GM18907 (cell line): Measurements from ENCODE around the gene KBTBD13.
"Not testable (repeated sequence)": the region's sequence is repeated elsewhere in the genome, so short reads cannot be mapped to it uniquely, and the experiment has no call there.

ENCODE experiments used
- ATAC-seq: cut with Tn5 transposase; IDR thresholded peaks from one replicate; pipeline ENCODE4 v1.9.1; 2021; ENCODE audit warnings: mild to moderate bottlenecking, moderate library complexity; ENCODE audit not compliant: unreplicated experiment

The KBTBD13 gene

DNA sequence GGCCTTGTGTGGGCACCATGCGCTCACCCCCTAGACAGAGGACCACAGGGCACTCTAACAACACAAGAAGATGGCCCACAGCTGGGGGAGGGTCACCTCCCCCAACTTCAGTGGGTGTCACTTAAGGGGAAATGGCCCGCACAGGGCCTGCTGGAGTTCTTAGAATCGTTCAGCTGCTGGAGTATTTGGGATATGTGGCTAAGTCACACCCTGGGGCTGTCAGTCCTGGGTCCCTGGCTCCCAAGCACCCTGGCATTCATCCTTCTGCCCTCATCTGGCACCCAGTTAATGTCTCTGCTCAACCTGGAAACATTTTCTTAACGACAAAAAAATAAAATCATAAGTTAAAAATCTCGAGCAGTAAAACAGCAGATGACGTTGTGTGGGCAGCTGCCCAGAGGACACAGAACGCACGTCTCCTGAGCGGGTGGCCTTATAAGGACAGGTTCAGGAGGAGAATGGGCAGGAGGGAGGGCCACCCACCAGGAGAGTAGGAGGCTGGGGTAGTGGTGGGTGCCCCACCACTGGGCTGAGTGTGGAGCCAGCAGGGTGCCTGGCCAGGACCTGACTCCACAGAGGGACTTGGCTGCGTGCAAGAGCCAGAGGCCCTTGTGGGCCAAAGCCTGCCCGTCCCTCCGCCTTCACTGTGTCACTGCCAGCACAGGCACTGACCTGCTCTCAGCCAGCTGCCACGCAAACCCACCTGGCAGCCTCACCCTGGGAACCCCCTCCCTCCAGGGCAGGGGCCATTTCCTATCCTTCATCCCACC lies 11.5 kb downstream of the KBTBD13 start:
- ATAC-seq = no peak

DNA sequence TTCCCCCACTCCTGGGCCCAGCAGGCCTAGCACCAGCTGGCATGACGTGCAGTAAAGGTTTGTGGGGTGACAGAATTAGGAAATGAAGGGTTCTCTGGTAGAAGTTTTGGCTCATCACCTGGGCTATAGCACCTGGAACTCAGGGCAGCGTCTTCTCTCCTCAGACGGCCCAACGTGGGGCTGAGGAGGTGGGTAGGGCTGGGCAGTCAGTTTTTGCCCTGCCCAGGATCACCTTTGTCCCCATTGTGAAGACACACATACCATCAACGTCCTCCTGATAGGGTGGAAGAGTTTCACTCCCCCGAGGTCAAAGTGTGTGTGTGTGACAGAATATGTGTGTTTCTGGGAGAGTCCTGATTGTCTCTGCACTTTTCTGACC lies 12.1 kb downstream of the KBTBD13 start:
- no peak for ATAC-seq

DNA sequence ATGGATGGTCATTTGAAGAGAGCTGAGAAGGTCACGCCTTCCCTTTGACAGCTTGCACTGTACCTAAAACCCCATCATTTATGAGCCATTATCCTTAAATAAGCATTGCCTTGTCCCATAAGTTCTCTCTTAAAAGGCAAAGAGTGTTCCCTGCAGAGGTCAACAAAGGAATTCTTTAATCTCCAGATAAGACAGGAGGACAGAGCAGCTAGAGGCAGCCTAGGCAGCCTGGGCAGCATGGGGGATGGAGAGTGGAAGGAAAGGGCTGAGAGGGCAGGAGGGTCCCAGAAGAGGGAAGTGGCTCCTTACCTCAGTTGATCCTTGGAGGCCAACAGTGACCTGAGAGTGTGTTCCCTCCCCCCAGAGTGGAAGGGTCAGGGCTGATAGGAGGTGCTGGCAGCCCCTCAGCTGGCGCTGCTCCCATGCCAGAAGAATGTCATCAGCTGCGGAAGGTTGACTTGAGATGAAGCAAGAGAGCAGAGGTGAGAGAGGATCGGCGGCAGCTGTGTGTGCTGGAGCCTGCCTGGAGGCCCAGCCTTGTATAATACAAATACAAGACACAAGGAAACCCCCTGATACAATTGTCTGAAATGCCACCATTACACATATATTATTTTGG lies 12.8 kb downstream of the KBTBD13 start:
- no peak for ATAC-seq

DNA sequence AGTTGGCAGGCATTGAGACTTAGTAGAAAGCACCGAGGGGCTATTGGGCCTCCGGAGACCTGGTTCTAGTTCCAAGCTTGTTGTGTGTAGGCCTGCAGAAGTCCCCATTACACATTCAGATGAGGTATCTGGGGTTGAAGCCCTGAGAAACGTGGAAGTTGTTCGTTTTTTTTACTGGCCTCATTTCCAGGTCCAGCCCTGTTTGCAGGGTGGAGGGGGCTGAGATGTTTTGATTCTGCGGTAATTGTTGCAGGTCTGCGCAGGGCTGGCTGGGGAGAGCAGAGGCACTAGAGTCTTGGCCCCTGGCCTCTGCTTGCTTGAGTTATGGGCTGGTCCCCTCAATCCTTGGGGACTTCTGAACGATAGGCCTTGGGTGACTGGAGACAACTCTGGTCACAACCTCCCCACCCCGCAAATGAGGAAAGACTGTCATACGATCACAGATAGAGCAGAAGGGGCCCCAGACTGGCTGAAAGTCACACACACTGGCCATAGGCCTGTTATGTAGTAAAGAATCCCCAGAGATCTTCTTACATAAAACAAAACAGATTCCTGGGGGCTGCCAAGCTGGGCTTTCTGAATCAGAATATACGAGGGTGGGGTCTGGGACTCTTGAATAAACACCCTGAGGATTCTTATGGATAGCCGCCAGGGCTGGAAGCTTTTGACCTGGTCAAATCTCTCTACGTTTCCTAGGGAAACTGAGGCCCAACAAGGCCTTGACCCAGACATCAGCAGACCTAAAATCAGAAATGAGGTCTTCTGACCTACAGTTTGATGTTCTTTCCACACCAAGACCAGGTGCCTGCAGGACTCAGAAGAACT lies 15.6 kb downstream of the KBTBD13 start:
- ATAC-seq = no peak

DNA sequence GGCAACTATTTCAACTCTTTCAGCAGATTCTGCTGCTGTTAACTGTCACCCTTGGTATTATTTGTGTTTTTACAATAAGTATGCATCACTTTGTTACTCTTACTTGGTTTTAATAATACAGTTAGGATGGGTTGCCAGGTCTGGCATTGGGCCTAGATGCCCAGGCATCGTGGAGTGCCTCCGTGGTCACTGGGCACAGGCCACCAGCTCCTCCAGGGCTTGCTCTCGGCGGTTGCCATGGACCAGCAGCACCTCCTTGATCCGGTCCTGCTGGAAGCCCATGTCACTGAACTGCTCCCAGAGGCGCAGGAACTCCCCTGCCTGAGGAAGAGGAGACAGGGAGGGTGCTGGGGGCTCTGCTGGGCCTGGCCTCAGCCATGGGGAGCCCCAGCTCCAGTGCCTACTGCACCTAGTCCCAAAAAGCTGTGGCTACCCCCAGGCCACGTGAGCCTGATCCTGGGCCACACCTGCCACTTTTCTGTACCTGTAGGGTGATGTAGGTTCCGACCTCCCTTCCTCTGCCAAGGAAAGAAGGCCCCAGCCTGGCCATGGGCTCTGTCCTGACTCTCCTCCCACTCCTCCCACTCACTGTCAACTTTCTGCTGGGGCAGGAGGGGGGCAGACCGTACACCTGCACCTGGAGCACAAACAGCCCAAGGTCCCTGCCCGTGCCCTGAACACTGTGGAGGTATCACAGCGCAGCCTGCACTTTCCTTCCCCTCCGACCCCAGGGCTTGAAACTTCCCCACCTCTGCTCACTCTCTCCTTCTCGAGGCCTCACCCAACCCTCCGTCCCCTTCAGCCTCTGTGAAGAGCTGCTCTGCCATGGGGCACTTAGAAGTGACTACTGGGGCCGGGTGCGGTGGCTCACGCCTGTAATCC lies 16.6 kb downstream of the KBTBD13 start:
- no peak for ATAC-seq

DNA sequence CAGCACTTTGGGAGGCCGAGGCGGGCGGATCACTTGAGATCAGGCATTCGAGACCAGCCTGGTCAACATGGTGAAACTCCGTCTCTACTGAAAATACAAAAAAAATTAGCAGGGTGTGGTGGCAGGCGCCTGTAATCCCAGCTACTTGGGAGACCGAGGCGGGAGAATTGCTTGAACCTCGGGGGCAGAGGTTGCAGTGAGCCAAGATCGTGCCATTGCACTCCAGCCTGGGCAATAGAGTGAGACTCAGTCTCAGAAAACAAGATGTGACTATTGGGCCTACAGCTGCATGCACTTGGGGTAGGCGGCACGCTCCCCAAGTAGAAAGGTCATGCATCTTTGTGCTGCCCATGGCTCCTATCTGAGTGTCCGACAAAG lies 17.2 kb downstream of the KBTBD13 start:
- not testable (repeated sequence) for ATAC-seq

DNA sequence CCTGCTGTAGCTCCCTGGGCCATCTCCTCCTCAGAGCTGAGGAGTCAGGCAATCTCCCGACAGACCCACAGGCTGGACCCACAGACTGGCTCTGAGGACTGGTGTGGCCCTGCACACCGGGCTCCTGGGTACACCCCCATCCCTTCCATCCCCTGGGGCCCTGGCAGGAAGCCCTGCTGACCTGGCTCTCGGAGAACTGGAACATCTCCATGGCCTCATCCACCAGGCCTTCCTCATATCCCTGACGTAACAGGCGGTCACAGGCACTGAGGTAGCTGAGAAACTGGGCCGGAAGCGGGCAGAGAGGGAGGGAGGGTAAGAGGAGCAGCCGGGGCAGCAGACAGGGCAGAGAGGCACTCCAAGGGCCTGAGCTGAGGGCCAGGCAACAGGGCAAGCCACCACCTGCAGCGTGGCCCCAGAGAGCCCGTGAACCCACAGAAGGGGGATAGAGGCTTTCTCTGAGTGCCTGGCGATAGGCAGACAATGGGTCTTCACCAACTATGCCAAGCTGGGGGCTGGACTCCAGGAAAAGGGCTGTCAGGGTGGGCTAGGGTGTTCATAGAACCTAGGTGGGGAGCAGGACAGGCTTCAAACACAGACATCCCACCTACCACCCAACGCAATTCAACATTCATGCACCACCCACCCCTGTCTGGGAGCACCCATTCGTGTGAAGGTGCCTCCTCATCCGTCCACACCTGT lies 17.9 kb downstream of the KBTBD13 start:
- ATAC-seq = no peak

DNA sequence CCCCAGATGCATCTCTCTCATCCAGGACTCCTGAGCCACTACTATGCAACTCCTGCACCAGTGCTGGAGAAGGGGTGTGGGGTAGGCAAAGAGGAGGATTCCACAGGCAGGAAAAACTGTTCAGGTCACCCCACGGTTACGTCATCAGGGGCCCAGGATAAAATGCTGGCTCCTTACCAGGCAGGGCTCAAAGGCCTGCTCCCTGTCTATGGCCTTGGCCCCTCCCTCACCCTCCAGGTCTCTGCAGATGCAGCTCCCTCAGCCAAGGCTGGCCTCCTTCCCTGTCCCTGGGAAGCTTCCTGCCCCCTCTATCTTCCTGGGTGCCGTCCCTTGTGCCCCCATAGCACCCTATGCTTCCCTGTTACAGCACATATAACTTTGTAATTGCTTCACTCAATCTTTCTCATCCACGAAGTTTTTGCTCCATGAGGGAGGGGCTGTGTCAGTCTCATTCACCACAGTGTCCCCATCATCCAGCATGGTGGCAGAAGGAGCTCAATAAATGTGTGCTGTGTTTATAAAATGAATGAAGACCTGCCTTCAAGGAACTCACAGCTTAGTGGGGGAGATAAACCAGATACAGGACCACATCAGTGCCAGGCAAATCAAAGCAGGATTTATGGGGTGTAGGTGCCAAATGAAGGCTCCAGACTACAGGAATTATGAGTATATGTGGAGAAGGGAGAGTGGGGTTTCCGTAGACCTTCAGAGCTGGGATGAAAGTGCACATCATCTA lies 18.6 kb downstream of the KBTBD13 start:
- ATAC-seq = no peak

DNA sequence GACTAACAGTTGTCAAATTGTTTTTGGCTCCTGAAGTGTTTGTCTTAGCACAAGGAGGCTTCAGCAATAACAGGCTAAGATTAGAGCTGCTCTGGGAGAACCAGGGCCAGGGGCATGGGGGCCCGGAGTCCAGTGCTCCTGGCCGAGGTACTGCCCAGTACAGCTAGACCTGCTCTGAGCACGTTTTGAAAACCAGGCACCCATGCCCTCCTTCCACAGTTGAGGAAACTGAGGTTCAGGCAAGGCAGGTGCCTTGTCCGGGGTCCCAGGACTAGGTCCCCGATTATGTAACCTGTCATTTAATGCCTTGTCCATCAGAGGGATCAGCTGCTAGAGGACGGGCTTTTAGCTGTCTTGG lies 19.2 kb downstream of the KBTBD13 start:
- no peak for ATAC-seq

DNA sequence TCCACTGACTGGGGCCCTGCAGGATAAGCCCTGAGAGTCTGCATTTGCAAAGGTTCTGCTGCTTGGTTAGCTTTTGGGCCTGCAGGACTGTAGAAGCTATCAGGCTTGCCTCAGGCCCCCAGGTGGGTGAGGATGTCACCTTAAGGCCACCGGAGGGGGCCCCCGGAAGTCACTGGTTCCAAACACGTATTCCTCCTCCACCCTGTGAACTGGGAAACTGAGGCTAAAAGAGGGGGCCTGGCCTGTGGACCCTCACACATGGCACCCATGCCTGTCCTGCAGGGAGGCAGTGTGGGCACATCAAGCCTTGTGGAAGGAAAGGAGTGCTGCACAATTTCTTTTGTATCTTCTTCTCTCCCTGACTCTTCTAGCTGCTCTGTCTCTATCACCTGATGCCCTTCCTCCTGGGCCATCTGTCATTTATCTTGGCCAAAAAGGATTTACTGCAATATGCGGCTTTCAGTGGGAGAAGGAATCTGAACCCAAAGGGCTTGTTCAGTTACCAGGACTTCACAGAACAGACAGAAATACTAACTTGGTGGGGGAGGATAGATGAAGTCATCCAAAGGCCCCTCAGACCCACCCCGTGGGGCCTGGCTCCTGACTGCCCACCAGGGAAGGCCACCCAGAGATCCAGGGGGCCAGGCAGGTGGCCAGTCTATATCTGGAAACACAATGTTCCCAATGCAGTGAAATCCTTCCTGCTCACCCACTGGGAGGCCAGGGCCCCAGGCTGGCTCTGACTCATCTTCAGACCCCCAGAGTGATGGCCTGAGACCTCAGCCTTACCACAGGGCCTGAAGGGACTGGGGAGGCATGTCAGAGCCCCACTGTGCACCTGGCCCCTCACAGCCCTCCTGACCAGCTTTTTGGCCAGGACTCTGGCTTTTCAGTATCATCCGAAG lies 20.2 kb downstream of the KBTBD13 start:
- ATAC-seq = no peak

DNA sequence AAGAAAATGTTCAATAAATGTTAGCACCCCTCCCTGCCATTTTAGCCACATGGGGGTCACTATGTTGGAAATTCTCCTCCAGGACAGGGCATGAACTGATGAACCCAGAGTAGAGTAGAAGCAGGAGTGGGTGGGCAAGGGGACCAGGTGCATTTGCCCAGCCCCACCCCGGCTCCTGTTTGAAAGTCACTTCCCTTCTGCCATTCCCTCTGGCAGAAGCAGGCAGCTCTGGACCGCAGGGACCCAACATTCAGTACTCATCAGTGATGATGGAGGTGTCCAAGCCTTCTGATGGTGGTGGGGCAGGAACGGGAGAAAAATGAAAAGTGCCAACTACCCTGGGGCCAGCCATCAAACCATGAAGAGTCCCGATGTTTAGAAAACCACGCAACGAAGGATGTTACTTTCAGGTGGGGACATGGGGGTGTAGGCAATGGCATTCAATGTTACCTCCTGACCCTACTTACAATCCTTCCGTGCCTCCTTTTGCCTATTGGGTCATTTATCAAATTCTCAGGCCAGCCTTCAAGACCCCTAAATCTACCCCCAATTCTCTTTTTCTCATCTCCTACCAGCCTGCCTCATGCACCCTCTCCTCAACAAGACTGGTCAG lies 21.2 kb downstream of the KBTBD13 start:
- ATAC-seq = no peak

DNA sequence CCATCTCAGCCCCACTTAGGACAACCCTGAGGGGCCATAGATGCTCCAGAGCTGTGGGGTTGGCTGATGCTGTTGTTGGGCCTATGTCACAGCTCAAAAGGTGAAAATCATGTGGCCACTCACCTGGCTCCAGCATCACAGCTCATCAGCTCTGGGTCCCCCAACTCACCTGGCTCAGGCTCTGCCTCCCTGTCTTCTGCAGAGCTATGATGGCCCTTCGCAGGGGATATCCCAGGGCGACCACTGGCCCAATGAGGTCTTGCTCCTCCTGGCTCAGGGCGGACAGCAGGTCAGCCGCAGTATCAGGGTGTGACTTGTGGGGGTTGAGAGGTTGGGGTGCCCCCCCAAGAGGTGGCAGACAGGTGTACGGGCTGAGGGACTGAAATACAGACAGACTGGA lies 22.8 kb downstream of the KBTBD13 start:
- no peak for ATAC-seq

DNA sequence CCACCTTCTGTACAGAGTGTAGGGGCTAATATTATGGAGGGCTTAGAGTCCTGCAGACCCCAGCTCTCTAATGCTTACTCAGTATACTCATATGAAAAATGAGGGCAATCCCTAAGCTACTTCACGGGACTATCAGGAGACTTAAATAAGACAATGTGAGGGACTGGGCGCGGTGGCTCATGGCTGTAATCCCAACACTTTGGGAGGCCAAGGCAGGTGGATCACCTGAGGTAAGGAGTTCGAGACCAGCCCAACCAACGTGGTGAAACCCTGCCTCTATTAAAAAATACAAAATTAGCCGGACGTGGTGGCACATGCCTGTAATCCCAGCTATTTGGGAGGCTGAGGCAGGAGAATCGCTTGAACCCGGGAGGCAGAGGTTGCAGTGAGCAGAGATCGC lies 23.3 kb downstream of the KBTBD13 start:
- ATAC-seq = not testable (repeated sequence)

DNA sequence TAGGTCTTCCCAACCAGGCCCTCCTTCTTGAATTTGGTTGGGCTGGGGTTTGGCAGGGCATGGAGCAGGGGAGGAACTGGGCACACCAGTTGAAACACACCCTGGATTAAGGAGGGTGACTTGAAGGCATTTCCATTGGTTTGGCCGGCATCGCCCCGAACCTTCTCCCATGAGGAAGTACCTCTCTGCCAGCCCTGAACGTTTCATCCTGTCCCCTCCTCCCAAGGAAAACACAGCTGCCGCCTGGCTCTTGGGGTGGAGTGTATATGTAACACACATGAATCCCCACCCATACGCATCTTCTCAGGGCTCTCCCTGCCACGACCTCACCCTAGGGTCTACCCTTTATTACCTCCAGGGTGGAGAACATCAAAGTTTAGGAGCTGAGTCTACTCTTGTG lies 23.9 kb downstream of the KBTBD13 start:
- no peak for ATAC-seq

DNA sequence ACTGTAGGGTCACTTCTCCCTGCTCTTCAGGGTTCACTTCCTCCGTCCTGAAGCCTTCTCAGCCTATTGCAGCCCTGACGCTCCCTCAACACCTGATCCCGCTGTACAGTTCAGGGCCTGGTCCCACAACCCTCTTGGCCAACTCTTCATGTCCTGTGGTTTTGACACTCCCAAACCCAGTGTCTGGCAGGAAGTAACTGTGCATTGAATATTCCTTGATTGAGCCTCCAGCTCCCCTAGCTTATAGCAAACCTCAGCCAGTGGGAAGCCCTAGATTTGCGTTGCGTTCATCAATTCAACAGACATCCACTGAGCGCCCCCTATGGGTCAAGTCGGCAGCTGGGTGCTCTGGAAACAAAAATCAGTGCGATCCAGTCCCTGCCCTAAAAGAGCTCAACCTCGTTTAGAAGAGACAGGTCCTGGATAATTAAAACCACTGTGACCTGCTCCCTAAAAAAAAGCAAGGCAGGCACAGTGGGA lies 24.9 kb downstream of the KBTBD13 start:
- no peak for ATAC-seq

DNA sequence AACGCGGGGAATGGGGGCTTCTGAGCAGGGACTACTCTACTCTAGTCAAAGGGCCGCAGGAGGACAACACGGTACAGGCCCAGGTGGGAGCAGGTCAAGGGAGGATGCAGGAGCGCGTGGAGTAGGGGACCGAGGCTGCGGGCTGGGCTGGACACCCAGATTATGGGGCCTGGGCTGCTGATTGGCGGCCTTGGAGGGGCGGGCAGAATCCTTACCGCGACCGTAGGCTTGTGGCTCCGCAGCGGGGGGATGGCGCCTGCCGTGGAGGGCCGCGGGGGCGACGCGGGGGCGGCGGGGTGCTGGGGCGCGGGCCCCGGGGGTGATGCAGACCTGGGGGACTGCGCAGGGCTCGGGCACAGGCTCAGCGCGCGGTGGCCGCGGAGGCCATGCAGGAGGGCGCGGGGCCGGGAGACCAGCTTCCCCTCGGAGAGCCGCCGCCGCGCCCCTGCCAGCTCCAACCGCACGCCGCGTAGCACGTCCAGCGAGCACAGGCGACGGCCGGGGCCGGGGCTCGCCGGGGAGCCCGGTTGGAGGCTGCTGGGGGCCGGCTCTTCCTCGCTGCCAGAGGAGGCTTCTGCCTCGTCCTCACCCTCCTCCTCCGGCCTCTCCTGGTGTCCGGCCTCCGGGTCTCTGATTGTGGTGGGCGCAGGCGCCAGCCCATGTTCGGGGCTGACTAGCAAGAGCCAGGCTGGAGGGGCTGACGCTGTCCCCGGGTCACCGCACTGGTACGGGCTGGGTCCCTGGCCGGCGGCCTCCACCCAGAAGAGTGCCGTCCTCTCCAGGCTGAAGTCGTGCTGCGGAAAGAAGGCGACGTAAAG lies 25.6 kb downstream of the KBTBD13 start:
- no peak for ATAC-seq

DNA sequence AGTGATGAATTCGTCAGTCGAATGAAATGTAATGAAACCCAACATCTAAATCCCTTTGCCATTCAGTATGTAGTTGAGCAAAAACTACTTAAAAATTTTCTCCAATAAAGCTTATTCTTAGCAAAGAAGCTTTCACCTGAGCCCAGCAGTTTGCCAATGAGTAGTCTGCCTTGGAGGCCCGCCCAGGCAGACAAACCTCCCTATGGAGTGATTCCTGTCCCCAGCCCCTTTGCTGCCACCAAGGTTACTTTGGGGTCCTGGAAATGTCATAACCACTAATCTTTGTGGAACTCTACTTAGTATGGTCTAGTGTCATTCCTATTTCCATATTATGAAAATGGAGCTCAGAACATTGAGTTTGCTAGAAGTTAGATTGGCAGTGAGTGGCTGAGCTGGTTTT lies 26.4 kb downstream of the KBTBD13 start:
- no peak for ATAC-seq
